Transverse colon (tissue), 4 donors: Measurements from ENCODE around the gene PLAAT1. TPM values are rescaled to one million over a fixed set of nuclear protein-coding genes. Genes with fewer than 3 reads are reported as not detected.

Source experiments
- DNase-seq: peaks from one replicate; pipeline ENCODE4 v3.0.0-alpha.2; 2019
- H3K27ac ChIP-seq, 4 donors: fragments of 200-600 bp; sonication (generic); 2 replicates each; pipeline ENCODE4 v1.5.1; 2016 to 2018; ENCODE audit warnings: inconsistent platforms in 4 of 4
- H3K27me3 ChIP-seq: fragments of 200-600 bp; sonication (generic); 2 replicates; pipeline ENCODE4 v1.5.1; 2017; ENCODE audit warnings: inconsistent platforms
- H3K36me3 ChIP-seq, 4 donors: fragments of 200-600 bp; sonication (generic); 2 replicates each; pipeline ENCODE4 v1.5.1; 2017 to 2019; ENCODE audit warnings: inconsistent platforms in 4 of 4
- H3K4me1 ChIP-seq, 4 donors: fragments of 200-600 bp; sonication (generic); 2 replicates each; pipeline ENCODE4 v1.5.1; 2017 to 2020; ENCODE audit warnings: inconsistent platforms in 4 of 4
- H3K4me3 ChIP-seq, 4 donors: fragments of 200-600 bp; sonication (generic); 1 replicate in 1 of 4; 2 replicates in 3 of 4; pipeline versions ENCODE4 v1.5.1 to v1.6.1; 2017 to 2019; ENCODE audit warnings: inconsistent platforms in 4 of 4
- H3K9me3 ChIP-seq, 2 donors: fragments of 200-600 bp; sonication (generic); 2 replicates each; pipeline ENCODE4 v1.5.1; 2017 to 2019; ENCODE audit warnings: inconsistent platforms in 2 of 2
- CTCF ChIP-seq, 5 experiments: fragments of 200-600 bp in 3 of 5; fragments of 450-650 bp in 2 of 5; sonication (generic) in 3 of 5; IDR thresholded peaks; 1 replicate in 2 of 5; 2 replicates in 3 of 5; pipeline ENCODE4 v1.5.1; 2016 to 2017; ENCODE audit warnings: antibody characterized with exemption in 5 of 5, inconsistent platforms in 3 of 5, mild to moderate bottlenecking in 2 of 5, moderate library complexity in 1 of 5
- EP300 ChIP-seq: sonication (generic); formaldehyde crosslinking; IDR thresholded peaks from one replicate; pipeline ENCODE4 v1.6.1; 2017; ENCODE audit warnings: antibody characterized with exemption, low read depth
- POLR2A ChIP-seq: fragments of 450-650 bp; IDR thresholded peaks from one replicate; pipeline ENCODE4 v1.6.1; 2016; ENCODE audit warnings: antibody characterized with exemption, mild to moderate bottlenecking, moderate library complexity
- POLR2AphosphoS5 ChIP-seq, 3 donors: sonication (generic); formaldehyde crosslinking; IDR thresholded peaks; one replicate each; pipeline ENCODE4 v1.6.1; 2016; ENCODE audit warnings: antibody characterized with exemption in 3 of 3
- WGBS, 2 donors: methylation state at CpG; one replicate each; pipeline ENCODE4 v1.1.5; 2018; ENCODE audit warnings: low coverage in 1 of 2; 5-methylcytosine and 5-hydroxymethylcytosine counted together
- in situ Hi-C, 4 donors: fragments of 200-750 bp; cut with MboI; loops; one replicate each; pipeline versions ENCODE4 v1.15.0 to v1.15.1; 2017; ENCODE audit warnings: low sequenced_read_pairs in 3 of 4, low pct_ligation_motif_present in 1 of 4, low pct_unique_long_range_greater_than_20kb in 1 of 4
- intact Hi-C: fragments of 100-400 bp; cut with DNase I; formaldehyde crosslinking; loops from one replicate; pipeline ENCODE4 v1.15.1; 2023; ENCODE audit warnings: low total_unique reads
- total RNA-seq, 4 donors: library from RNA; depleted of rRNA; stranded (reverse); fragments of >200 nt; gene quantifications; one replicate each; pipeline ENCODE4 v1.1.0, GENCODE V29; 2016

Gene PLAAT1
- total RNA-seq, 4 donors from 2014 or later: not detected

GRCh38 chr3:193230610-193231009 lies 10.4 kb upstream of the PLAAT1 start:
- Histone ChIP-seq H3K9me3 (no peaks in the 10 kb centered on the region), H3K4me3 (no peak overlapping the region), H3K27me3 (no peaks in the 10 kb centered on the region), H3K4me1 (no peaks in the 10 kb centered on the region), H3K27ac (no peak overlapping the region), H3K36me3 (no peaks in the 10 kb centered on the region)
- WGBS, 2 donors: 86 to 87% methylated on average over 3 to 4 of the region's 4 CpGs
- intact Hi-C loops (no loop called here), in situ Hi-C loops (no loop called here)
- TF ChIP-seq POLR2AphosphoS5 (IDR thresholded peaks at IDR 0.05): no peak
- TF ChIP-seq POLR2A: no peak
- no peak for TF ChIP-seq EP300
- TF ChIP-seq CTCF (IDR thresholded peaks at IDR 0.05): no peak
- DNase-seq: no peak

GRCh38 chr3:193231201-193231600 lies 9.8 kb upstream of the PLAAT1 start:
- Histone ChIP-seq H3K4me1 (no peaks in the 10 kb centered on the region), H3K36me3 (no peaks in the 10 kb centered on the region), H3K4me3 (no peak overlapping the region), H3K27me3 (no peaks in the 10 kb centered on the region), H3K27ac (no peak overlapping the region), H3K9me3 (no peaks in the 10 kb centered on the region)
- in situ Hi-C loops (no loop called here), intact Hi-C loops (no loop called here)
- TF ChIP-seq POLR2AphosphoS5 (IDR thresholded peaks at IDR 0.05) (no peak), EP300 (no peak), CTCF (IDR thresholded peaks at IDR 0.05) (no peak), POLR2A (no peak)
- WGBS, 2 donors: 81 to 87% methylated on average over 6 of the region's 6 CpGs
- no peak for DNase-seq

GRCh38 chr3:193236599-193236998 lies 4.4 kb upstream of the PLAAT1 start:
- H3K4me3 ChIP-seq: no peak overlapping the region
- WGBS, 2 donors: 63 to 64% methylated on average over 4 of the region's 4 CpGs
- peaks cover 0 to 12% (median 4%) of the 10 kb centered on the region in 4 donors for H3K4me1 ChIP-seq
- TF ChIP-seq EP300 (no peak), POLR2AphosphoS5 (IDR thresholded peaks at IDR 0.05) (no peak), CTCF (IDR thresholded peaks at IDR 0.05) (no peak), POLR2A (no peak)
- no peaks in the 10 kb centered on the region for H3K9me3 ChIP-seq
- intact Hi-C loops: no loop called here
- no peaks in the 10 kb centered on the region for H3K36me3 ChIP-seq
- H3K27ac ChIP-seq: no peak overlapping the region
- H3K27me3 ChIP-seq: peaks cover 6% of the 10 kb centered on the region
- in situ Hi-C loops: no loop called here
- no peak for DNase-seq

GRCh38 chr3:193237030-193237429 lies 4.0 kb upstream of the PLAAT1 start:
- intact Hi-C loops: no loop called here
- Histone ChIP-seq H3K9me3 (no peaks in the 10 kb centered on the region), H3K27me3 (peaks cover 11% of the 10 kb centered on the region), H3K27ac (no peak overlapping the region), H3K4me1 (peaks cover 0 to 13% (median 4%) of the 10 kb centered on the region in 4 donors), H3K36me3 (no peaks in the 10 kb centered on the region), H3K4me3 (no peak overlapping the region)
- no peak for DNase-seq
- 75 to 84% methylated on average over 5 of the region's 5 CpGs for WGBS, 2 donors
- in situ Hi-C loops: no loop called here
- no peak for TF ChIP-seq CTCF (IDR thresholded peaks at IDR 0.05)
- TF ChIP-seq POLR2A: no peak
